Adrenal gland (tissue), 5 donors: ENCODE measurements around the gene AGBL4.

ENCODE experiments used
- CTCF ChIP-seq, 6 experiments: fragments of 450-650 bp in 4 of 6; fragments of 200-600 bp in 2 of 6; sonication (generic) in 1 of 6; IDR thresholded peaks; 1 replicate in 5 of 6; 2 replicates in 1 of 6; pipeline versions ENCODE4 v1.5.1 to v1.8.0; 2016 to 2021; ENCODE audit warnings: antibody characterized with exemption in 6 of 6, mild to moderate bottlenecking in 2 of 6, moderate library complexity in 1 of 6
- POLR2A ChIP-seq, 2 donors: fragments of 450-650 bp; IDR thresholded peaks; one replicate each; pipeline ENCODE4 v1.6.1; 2017; ENCODE audit warnings: antibody characterized with exemption in 2 of 2, mild to moderate bottlenecking in 2 of 2, moderate library complexity in 1 of 2
- donor health status: DM: no; HTN: no; CAD: no.

GRCh38 chr1:48701445-48701844 lies 1322.3 kb downstream of the AGBL4 start:
- TF ChIP-seq POLR2A (IDR thresholded peaks at IDR 0.05) (no peak), CTCF (IDR thresholded peaks at IDR 0.05) (no peak)
